Measurements from ENCODE around the gene RAPGEF4. TPM values are rescaled to one million over a fixed set of nuclear protein-coding genes. Genes with fewer than 3 reads are reported as not detected.
"Not testable (repeated sequence)": the region's sequence is repeated elsewhere in the genome, so short reads cannot be mapped to it uniquely, and the experiment has no call there.

The RAPGEF4 gene
- polyA plus RNA-seq, 4 donors, result 7.9 to 12.1 (median 11.0) TPM

GRCh38 chr2:172770887-172771286 lies 35.2 kb downstream of the RAPGEF4 start:
- no peak for DNase-seq (ENCODE audit: low read depth in 4 of 4, low spot score in 3 of 4)

- no peak for DNase-seq (ENCODE audit: low read depth in 4 of 4, low spot score in 3 of 4)
Observed at GRCh38 chr2:172772633-172773032, 37.0 kb downstream of the RAPGEF4 start.

GRCh38 chr2:172774302-172774701 lies 38.7 kb downstream of the RAPGEF4 start:
- no peak for DNase-seq (ENCODE audit: low read depth in 4 of 4, low spot score in 3 of 4)

GRCh38 chr2:172775319-172775718 lies 39.7 kb downstream of the RAPGEF4 start:
- DNase-seq (ENCODE audit: low read depth in 4 of 4, low spot score in 3 of 4), result no peak

GRCh38 chr2:172777431-172777830 lies 41.8 kb downstream of the RAPGEF4 start:
- DNase-seq (ENCODE audit: low read depth in 4 of 4, low spot score in 3 of 4), result no peak

- DNase-seq (ENCODE audit: low read depth in 4 of 4, low spot score in 3 of 4), result no peak
Observed at GRCh38 chr2:172782506-172783164, 47.0 kb downstream of the RAPGEF4 start.

- DNase-seq (ENCODE audit: low read depth in 4 of 4, low spot score in 3 of 4), result peak in 3 of 4 donors; percentile 10 to 15 (median 14)
Observed at GRCh38 chr2:172783165-172783898, 47.7 kb downstream of the RAPGEF4 start.

- DNase-seq (ENCODE audit: low read depth in 4 of 4, low spot score in 3 of 4), result no peak
Observed at GRCh38 chr2:172788871-172789270, 53.2 kb downstream of the RAPGEF4 start.

GRCh38 chr2:172790404-172790803 lies 54.8 kb downstream of the RAPGEF4 start:
- DNase-seq (ENCODE audit: low read depth in 4 of 4, low spot score in 3 of 4), result no peak

GRCh38 chr2:172791953-172792352 lies 56.3 kb downstream of the RAPGEF4 start:
- no peak for DNase-seq (ENCODE audit: low read depth in 4 of 4, low spot score in 3 of 4)

- no peak for DNase-seq (ENCODE audit: low read depth in 4 of 4, low spot score in 3 of 4)
Observed at GRCh38 chr2:172792711-172793110, 57.1 kb downstream of the RAPGEF4 start.

GRCh38 chr2:172803308-172803707 lies 67.7 kb downstream of the RAPGEF4 start:
- DNase-seq (ENCODE audit: low read depth in 4 of 4, low spot score in 3 of 4), result not testable (repeated sequence)

GRCh38 chr2:172804423-172804822 lies 68.8 kb downstream of the RAPGEF4 start:
- no peak for DNase-seq (ENCODE audit: low read depth in 4 of 4, low spot score in 3 of 4)

- peak in 2 of 4 donors; percentile 29 to 53 for DNase-seq (ENCODE audit: low read depth in 4 of 4, low spot score in 3 of 4)
Observed at GRCh38 chr2:172806493-172806892, 70.8 kb downstream of the RAPGEF4 start.

- DNase-seq (ENCODE audit: low read depth in 4 of 4, low spot score in 3 of 4), result peak in 1 of 4 donors; percentile 8
Observed at GRCh38 chr2:172806996-172807395, 71.4 kb downstream of the RAPGEF4 start.

- no peak for DNase-seq (ENCODE audit: low read depth in 4 of 4, low spot score in 3 of 4)
Observed at GRCh38 chr2:172808156-172808555, 72.5 kb downstream of the RAPGEF4 start.

- no peak for DNase-seq (ENCODE audit: low read depth in 4 of 4, low spot score in 3 of 4)
Observed at GRCh38 chr2:172811027-172811426, 75.4 kb downstream of the RAPGEF4 start.

- DNase-seq (ENCODE audit: low read depth in 4 of 4, low spot score in 3 of 4), result no peak
Observed at GRCh38 chr2:172812158-172812744, 76.6 kb downstream of the RAPGEF4 start.

GRCh38 chr2:172813314-172813888 lies 77.8 kb downstream of the RAPGEF4 start:
- DNase-seq (ENCODE audit: low read depth in 4 of 4, low spot score in 3 of 4), result peak in 1 of 4 donors; percentile 7

- DNase-seq (ENCODE audit: low read depth in 4 of 4, low spot score in 3 of 4), result no peak
Observed at GRCh38 chr2:172817411-172817810, 81.8 kb downstream of the RAPGEF4 start.

GRCh38 chr2:172819943-172820342 lies 84.3 kb downstream of the RAPGEF4 start:
- no peak for DNase-seq (ENCODE audit: low read depth in 4 of 4, low spot score in 3 of 4)

Measured in right renal pelvis (tissue), 4 donors.